Measurements from ENCODE around the gene MEA1. TPM values are rescaled to one million over a fixed set of nuclear protein-coding genes. Genes with fewer than 3 reads are reported as not detected.
A peak's percentile ranks its signal among the peaks of the same experiment; 100 is the strongest.

MEA1 gene
- total RNA-seq, 1 donor from 2014 or later, result 73.1 TPM

DNA sequence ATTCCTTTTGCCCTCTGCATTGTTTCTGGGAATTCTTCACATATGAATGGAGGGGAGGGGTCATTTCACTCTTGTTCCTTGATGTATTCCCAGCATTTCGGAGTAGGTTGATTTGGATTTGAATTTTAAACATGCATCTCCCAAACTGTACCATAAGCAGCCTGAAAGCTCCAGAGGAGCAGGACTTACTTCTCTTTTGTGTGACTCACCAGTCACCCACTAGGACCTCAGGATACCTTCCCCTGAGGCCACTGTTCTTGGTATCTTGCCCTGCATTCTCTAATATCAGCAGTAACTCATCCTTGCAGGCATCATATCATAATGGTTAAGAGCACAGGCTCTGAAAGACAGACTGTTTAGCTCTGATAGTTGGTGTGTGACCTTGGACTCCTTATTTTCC is 44.8 kb upstream of the MEA1 start:
- Histone ChIP-seq H3K79me2 (ENCODE audit: low read depth) (peaks cover 27% of the 10 kb centered on the region), H3K4me2 (peak overlapping the region; percentile 100), H3K4me3 (peak overlapping the region; percentile 98), H2AFZ (replicated peaks) (no peak overlapping the region), H3K9ac (peak overlapping the region; percentile 88), H3K27ac (no peak overlapping the region), H3K9me3 (ENCODE audit: low read depth) (no peaks in the 10 kb centered on the region), H4K20me1 (ENCODE audit: low read depth) (no peaks in the 10 kb centered on the region), H3K27me3 (no peaks in the 10 kb centered on the region), H3K4me1 (peaks cover 15% of the 10 kb centered on the region), H3F3A (ENCODE audit: low read depth) (peaks cover 21% of the 10 kb centered on the region), H3K36me3 (no peaks in the 10 kb centered on the region)
- DNase-seq (ENCODE audit: low spot score), result no peak
- peak overlapping the region; percentile 97 for H3K4me3 Mint-ChIP-seq
- TF ChIP-seq EZH2 (IDR thresholded peaks at IDR 0.05), result no peak
- TF ChIP-seq, protein P1, sequence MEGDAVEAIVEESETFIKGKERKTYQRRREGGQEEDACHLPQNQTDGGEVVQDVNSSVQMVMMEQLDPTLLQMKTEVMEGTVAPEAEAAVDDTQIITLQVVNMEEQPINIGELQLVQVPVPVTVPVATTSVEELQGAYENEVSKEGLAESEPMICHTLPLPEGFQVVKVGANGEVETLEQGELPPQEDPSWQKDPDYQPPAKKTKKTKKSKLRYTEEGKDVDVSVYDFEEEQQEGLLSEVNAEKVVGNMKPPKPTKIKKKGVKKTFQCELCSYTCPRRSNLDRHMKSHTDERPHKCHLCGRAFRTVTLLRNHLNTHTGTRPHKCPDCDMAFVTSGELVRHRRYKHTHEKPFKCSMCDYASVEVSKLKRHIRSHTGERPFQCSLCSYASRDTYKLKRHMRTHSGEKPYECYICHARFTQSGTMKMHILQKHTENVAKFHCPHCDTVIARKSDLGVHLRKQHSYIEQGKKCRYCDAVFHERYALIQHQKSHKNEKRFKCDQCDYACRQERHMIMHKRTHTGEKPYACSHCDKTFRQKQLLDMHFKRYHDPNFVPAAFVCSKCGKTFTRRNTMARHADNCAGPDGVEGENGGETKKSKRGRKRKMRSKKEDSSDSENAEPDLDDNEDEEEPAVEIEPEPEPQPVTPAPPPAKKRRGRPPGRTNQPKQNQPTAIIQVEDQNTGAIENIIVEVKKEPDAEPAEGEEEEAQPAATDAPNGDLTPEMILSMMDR (IDR thresholded peaks at IDR 0.05), result no peak
- no peak for TF ChIP-seq EZH2phosphoT487 (IDR thresholded peaks at IDR 0.05)
- H3K9me3 Mint-ChIP-seq, result no peaks in the 10 kb centered on the region
- H3K27ac Mint-ChIP-seq, result no peak overlapping the region
- peaks cover 2% of the 10 kb centered on the region for H3K27me3 Mint-ChIP-seq (ENCODE audit: insufficient read depth, low read depth)
- peaks cover 9% of the 10 kb centered on the region for H3K36me3 Mint-ChIP-seq
- peaks cover 35% of the 10 kb centered on the region for H3K4me1 Mint-ChIP-seq

DNA sequence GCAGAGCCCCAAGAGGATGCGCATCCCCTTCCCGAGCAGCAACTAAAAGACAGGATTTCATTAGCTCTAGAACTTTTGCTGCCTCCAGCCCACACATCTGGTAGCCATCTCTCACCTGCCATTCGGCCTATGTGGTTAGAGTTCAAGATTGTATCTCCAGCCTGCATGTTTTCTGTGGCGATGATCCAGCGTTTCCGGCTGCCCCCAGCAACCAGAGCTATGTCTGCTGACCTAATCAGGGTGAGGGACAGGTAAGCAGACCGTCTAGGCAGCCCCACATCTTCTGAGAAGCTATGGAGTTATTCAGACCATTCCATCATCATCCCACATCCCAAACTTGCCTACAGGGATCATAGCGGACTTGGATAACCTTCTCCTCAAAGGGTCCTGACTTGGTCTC is 42.2 kb upstream of the MEA1 start:
- no peak overlapping the region for H2AFZ ChIP-seq (replicated peaks)
- Mint-ChIP-seq H3K9me3 (no peaks in the 10 kb centered on the region), H3K4me1 (peaks cover 49% of the 10 kb centered on the region), H3K4me3 (peak overlapping the region; percentile 60), H3K36me3 (peaks cover 13% of the 10 kb centered on the region), H3K27me3 (ENCODE audit: insufficient read depth, low read depth) (peaks cover 6% of the 10 kb centered on the region), H3K27ac (no peak overlapping the region)
- H3K27ac ChIP-seq, result no peak overlapping the region
- H3K36me3 ChIP-seq, result no peaks in the 10 kb centered on the region
- TF ChIP-seq, protein P1 (IDR thresholded peaks at IDR 0.05), result no peak
- TF ChIP-seq EZH2phosphoT487 (IDR thresholded peaks at IDR 0.05) (no peak), EZH2 (IDR thresholded peaks at IDR 0.05) (no peak)
- H3K27me3 ChIP-seq, result no peaks in the 10 kb centered on the region
- no peak overlapping the region for H3K4me3 ChIP-seq
- H3K9ac ChIP-seq, result no peak overlapping the region
- peaks cover 15% of the 10 kb centered on the region for H3K4me1 ChIP-seq
- no peaks in the 10 kb centered on the region for H3K9me3 ChIP-seq (ENCODE audit: low read depth)
- DNase-seq (ENCODE audit: low spot score), result no peak
- peaks cover 21% of the 10 kb centered on the region for H3F3A ChIP-seq (ENCODE audit: low read depth)
- peaks cover 44% of the 10 kb centered on the region for H3K79me2 ChIP-seq (ENCODE audit: low read depth)
- H4K20me1 ChIP-seq (ENCODE audit: low read depth), result no peaks in the 10 kb centered on the region
- no peak overlapping the region for H3K4me2 ChIP-seq

DNA sequence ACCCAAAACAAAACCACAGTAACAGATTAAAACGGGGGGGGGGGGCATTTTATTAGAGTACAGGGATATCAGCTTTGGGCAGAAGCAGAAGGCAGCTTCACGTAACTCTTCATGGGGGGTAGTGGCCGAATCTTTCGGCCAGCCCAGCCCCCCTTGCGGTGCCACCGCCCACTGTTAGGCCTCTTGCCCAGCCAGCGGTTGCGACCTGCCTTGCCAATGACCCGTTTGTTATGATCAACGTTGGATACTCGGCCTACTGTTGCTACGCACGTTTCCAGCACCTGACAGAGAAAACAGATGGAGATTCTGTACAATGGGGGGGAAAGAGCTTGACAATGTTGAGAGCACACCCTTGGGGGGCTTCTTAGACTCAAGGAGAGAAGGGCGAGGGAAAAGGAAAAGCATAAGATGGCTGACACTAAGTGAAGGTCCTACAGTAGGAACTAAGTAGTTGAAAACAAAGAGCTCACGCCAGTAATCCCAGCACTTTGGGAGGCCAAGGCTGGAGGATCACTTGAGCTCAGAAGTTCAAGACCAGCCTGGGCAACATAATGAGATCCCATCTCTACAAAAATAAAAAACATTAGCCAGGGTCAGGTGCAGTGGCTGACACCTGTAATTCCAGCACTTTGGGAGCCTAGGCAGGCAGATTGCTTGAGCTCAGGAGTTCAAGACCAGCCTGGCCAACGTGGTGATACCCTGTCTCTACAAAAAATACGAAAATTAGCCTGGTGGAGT is 40.6 kb upstream of the MEA1 start:
- peaks cover 9% of the 10 kb centered on the region for H3K27me3 Mint-ChIP-seq (ENCODE audit: insufficient read depth, low read depth)
- no peaks in the 10 kb centered on the region for H4K20me1 ChIP-seq (ENCODE audit: low read depth)
- H2AFZ ChIP-seq (replicated peaks), result no peak overlapping the region
- peaks cover 17% of the 10 kb centered on the region for H3F3A ChIP-seq (ENCODE audit: low read depth)
- no peak for DNase-seq (ENCODE audit: low spot score)
- no peak overlapping the region for H3K27ac ChIP-seq
- H3K36me3 Mint-ChIP-seq, result peaks cover 19% of the 10 kb centered on the region
- TF ChIP-seq, protein P1 (IDR thresholded peaks at IDR 0.05), result no peak
- TF ChIP-seq EZH2 (IDR thresholded peaks at IDR 0.05) (no peak), EZH2phosphoT487 (IDR thresholded peaks at IDR 0.05) (no peak)
- no peak overlapping the region for H3K9ac ChIP-seq
- peaks cover 38% of the 10 kb centered on the region for H3K4me1 Mint-ChIP-seq
- no peaks in the 10 kb centered on the region for H3K36me3 ChIP-seq
- H3K27ac Mint-ChIP-seq, result peak overlapping the region; percentile 88
- no peaks in the 10 kb centered on the region for H3K27me3 ChIP-seq
- no peaks in the 10 kb centered on the region for H3K9me3 Mint-ChIP-seq
- peak overlapping the region; percentile 88 for H3K4me2 ChIP-seq
- no peaks in the 10 kb centered on the region for H3K9me3 ChIP-seq (ENCODE audit: low read depth)
- H3K4me1 ChIP-seq, result peaks cover 8% of the 10 kb centered on the region
- H3K4me3 Mint-ChIP-seq, result peak overlapping the region; percentile 92
- H3K4me3 ChIP-seq, result peak overlapping the region; percentile 75
- peaks cover 38% of the 10 kb centered on the region for H3K79me2 ChIP-seq (ENCODE audit: low read depth)
